HUES48 (cell line): Measurements from ENCODE around the gene AHI1.
"Not testable (repeated sequence)": the region's sequence is repeated elsewhere in the genome, so short reads cannot be mapped to it uniquely, and the experiment has no call there.

Experiments used
- H3K27ac ChIP-seq: one replicate; pipeline ENCODE4 v1.7.0; 2013; ENCODE audit warnings: low read depth, low read length, inconsistent platforms
- H3K27me3 ChIP-seq: 2 replicates; pipeline ENCODE4 v1.6.1; 2013; ENCODE audit warnings: mild to moderate bottlenecking, low read length; ENCODE audit not compliant: control insufficient read depth, insufficient read depth
- H3K36me3 ChIP-seq: 2 replicates; pipeline ENCODE4 v1.6.1; 2013; ENCODE audit warnings: low read length; ENCODE audit not compliant: control insufficient read depth, insufficient read depth
- H3K4me1 ChIP-seq: 2 replicates; pipeline ENCODE4 v1.6.1; 2013; ENCODE audit warnings: mild to moderate bottlenecking, low read length; ENCODE audit not compliant: control insufficient read depth, insufficient read depth
- H3K4me3 ChIP-seq: 2 replicates; pipeline ENCODE4 v1.5.1; 2013; ENCODE audit warnings: mild to moderate bottlenecking, low read depth, low read length
- H3K9ac ChIP-seq: 2 replicates; pipeline ENCODE4 v1.6.1; 2013; ENCODE audit warnings: mild to moderate bottlenecking, low read depth, low read length, moderate library complexity
- H3K9me3 ChIP-seq: 2 replicates; pipeline ENCODE4 v1.6.1; 2013; ENCODE audit warnings: low read length; ENCODE audit not compliant: control insufficient read depth, insufficient read depth

The AHI1 gene

DNA sequence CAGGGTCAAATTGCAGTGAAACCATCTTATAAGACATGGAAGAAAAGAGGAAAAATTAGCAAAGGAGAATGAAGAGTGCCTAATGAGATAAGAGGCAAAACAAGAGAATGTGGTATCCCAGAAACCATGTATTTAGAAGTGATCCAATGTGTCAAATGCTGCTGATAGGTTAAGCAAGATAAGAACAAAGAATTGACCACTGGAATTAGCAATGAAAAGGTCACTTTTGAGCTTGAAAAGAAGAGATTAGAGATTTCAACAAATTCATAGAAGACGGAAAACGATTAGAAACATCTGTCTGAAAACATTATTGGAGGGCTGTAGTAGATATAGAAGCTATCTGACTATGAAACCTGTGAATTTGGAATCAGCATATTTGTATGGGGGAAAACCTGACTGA is 112.2 kb downstream of the AHI1 start:
- Histone ChIP-seq H3K9me3 (no peaks in the 10 kb centered on the region), H3K36me3 (no peaks in the 10 kb centered on the region), H3K27ac (no peak overlapping the region), H3K27me3 (no peaks in the 10 kb centered on the region), H3K4me3 (no peak overlapping the region), H3K4me1 (no peaks in the 10 kb centered on the region), H3K9ac (no peak overlapping the region)

DNA sequence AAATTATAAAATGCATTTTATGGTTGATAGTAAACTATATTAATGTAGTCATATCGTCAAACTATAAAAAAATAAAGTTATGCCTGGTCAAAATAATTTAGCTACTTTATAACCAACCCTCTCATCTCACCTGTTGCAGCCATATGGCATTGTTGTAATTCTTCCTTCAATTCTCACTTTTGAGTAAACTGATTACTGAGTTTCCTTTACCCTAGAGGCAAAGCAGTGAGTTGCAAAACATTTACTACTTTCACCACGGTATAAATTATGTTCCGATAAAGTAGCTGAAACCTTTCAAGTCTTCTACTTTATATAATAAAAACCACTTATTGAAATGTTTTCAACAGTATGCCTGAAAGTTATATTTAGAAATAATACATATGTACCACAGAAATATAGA is 113.8 kb downstream of the AHI1 start:
- Histone ChIP-seq H3K9me3 (no peaks in the 10 kb centered on the region), H3K9ac (no peak overlapping the region), H3K27me3 (no peaks in the 10 kb centered on the region), H3K4me3 (no peak overlapping the region), H3K36me3 (no peaks in the 10 kb centered on the region), H3K27ac (no peak overlapping the region), H3K4me1 (no peaks in the 10 kb centered on the region)

DNA sequence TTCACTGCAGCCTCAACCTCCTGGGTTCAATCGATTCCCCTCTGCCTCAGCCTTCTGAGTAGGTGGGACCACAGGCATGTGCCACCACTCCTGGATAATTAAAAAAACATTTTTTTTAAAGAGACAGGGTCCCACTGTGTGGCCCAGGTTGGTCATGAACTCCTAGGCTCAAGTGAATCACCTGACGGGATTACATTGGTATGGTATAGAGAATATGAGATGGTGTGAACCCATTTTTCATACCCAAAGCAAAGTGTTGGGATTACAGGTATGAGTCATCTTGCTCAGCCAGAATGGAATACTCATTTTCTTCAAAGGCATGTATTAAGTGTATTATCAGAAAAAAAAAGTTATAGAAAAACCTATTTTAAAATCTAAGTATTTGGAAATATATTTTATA is 114.2 kb downstream of the AHI1 start:
- Histone ChIP-seq H3K9ac (no peak overlapping the region), H3K9me3 (no peaks in the 10 kb centered on the region), H3K27ac (no peak overlapping the region), H3K4me1 (no peaks in the 10 kb centered on the region), H3K36me3 (no peaks in the 10 kb centered on the region), H3K27me3 (no peaks in the 10 kb centered on the region), H3K4me3 (no peak overlapping the region)

DNA sequence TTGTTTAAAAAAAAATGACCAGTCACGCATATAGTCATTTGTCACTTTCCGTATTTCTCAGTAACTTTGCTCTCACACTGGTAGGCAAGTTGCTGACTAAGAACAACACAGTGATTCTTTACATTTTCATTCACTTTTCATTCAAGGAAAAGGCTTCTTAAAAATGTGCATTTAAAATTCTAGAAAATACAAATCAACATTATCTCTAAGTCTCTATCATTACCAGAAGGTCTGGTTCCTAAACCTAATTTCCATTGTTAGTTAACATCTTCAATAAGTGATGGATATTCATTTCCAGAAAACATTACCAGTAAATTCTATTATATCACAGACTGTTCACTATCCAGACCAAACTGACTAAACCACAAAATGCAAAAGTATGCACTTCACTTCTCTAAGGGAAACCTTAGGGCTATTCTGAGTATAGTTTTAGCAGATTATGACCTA is 115.3 kb downstream of the AHI1 start:
- Histone ChIP-seq H3K9me3 (no peaks in the 10 kb centered on the region), H3K36me3 (no peaks in the 10 kb centered on the region), H3K9ac (no peak overlapping the region), H3K27me3 (no peaks in the 10 kb centered on the region), H3K4me3 (no peak overlapping the region), H3K4me1 (no peaks in the 10 kb centered on the region), H3K27ac (no peak overlapping the region)

DNA sequence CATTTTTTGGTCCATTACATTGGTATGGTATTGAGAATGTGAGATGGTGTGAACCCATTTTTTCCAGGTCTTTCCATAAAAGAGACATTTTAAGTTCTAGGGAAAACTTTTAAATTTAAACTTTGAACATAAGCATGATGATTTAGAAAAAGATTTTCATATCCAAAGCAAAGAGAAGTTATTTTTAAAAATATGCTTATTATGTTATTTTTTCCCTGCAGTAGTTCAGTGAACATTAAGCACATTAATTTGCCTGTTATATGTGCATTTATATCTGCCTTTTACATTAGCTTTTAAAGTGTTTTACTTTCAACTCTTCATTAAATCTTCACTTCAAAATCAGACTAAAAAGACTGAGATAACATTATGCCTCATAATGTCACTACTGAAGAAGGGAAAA is 116.7 kb downstream of the AHI1 start:
- no peaks in the 10 kb centered on the region for H3K27me3 ChIP-seq
- H3K9ac ChIP-seq: no peak overlapping the region
- no peaks in the 10 kb centered on the region for H3K36me3 ChIP-seq
- H3K4me1 ChIP-seq: no peaks in the 10 kb centered on the region
- H3K9me3 ChIP-seq: no peaks in the 10 kb centered on the region
- H3K4me3 ChIP-seq: no peak overlapping the region
- no peak overlapping the region for H3K27ac ChIP-seq

DNA sequence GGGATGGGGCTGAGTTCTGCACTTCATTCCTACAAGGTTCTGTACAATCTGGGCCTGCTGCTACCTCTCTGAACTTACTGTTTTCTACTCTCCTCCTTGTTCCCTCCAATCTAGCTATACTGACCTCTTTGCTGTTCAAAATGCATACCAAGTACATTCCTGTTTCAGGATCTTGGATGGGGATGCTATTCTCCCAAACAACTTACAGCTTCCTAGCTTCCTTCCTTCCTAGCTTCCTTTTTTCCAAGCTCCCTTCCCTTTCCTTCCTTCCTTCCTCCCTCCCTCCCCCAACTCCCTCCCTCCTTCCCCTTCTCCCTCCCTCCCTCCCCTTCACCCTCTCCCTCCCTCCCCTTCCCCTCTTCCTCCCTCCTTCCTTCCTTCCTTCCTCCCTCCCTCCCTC is 117.9 kb downstream of the AHI1 start:
- no peak overlapping the region for H3K4me3 ChIP-seq
- no peaks in the 10 kb centered on the region for H3K4me1 ChIP-seq
- no peak overlapping the region for H3K27ac ChIP-seq
- no peaks in the 10 kb centered on the region for H3K27me3 ChIP-seq
- no peaks in the 10 kb centered on the region for H3K9me3 ChIP-seq
- no peaks in the 10 kb centered on the region for H3K36me3 ChIP-seq
- no peak overlapping the region for H3K9ac ChIP-seq

DNA sequence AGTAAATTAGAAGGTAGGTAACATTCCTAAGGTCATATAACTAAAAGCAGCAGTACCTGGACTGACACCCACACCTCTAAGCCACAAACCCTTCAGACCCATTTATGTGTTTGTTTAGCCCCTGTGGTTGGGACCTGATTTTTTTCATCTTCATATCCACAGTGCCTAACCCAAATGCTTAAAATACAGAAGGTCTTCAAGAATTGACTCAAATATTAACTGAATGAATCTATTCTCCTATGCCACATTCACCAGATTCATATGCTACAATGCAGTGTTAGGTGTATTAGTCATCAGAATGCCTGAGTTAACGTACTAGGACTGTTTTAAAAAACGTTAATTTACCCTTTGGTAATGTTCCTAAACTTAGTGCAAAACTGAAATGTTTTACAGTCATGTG is 124.8 kb downstream of the AHI1 start:
- Histone ChIP-seq H3K27ac (no peak overlapping the region), H3K9ac (no peak overlapping the region), H3K4me1 (no peaks in the 10 kb centered on the region), H3K36me3 (no peaks in the 10 kb centered on the region), H3K27me3 (no peaks in the 10 kb centered on the region), H3K4me3 (no peak overlapping the region), H3K9me3 (peaks cover 12% of the 10 kb centered on the region)

DNA sequence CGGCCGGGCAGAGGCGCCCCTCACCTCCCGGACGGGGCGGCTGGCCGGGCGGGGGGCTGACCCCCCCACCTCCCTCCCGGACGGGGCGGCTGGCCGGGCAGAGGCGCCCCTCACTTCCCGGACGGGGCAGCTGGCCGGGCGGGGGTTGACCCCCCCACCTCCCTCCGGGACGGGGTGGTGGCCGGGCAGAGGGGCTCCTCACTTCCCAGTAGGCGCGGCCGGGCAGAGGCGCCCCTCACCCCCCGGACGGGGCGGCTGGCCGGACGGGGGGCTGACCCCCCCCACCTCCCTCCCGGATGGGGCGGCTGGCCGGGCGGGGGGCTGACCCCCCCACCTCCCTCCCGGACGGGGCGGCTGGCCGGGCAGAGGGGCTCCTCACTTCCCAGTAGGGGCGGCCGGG is 133.9 kb downstream of the AHI1 start:
- not testable (repeated sequence) for H3K27me3 ChIP-seq, H3K9ac ChIP-seq, H3K27ac ChIP-seq, H3K4me1 ChIP-seq, H3K4me3 ChIP-seq, H3K36me3 ChIP-seq
- H3K9me3 ChIP-seq: peaks cover 28% of the 10 kb centered on the region

DNA sequence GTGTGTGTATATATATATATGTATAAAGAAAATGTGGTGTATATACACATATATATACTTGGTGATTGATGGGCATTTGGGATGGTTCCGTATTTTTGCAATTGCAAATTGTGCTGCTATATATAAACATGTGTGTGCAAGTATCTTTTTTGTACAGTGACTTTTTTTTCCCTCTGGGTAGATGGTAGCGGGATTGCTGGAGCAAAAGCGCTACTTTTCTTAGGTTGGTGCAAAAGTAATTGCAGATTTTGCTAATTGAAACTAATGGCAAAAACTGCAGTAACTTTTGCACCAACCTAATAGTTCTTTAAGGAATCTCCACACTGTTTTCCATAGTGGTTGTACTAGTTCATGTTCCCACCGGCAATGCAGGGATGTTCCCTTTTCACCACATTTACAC is 135.4 kb downstream of the AHI1 start:
- H3K27ac ChIP-seq: no peak overlapping the region
- H3K4me3 ChIP-seq: no peak overlapping the region
- H3K4me1 ChIP-seq: no peaks in the 10 kb centered on the region
- H3K9ac ChIP-seq: no peak overlapping the region
- no peaks in the 10 kb centered on the region for H3K27me3 ChIP-seq
- H3K9me3 ChIP-seq: peaks cover 17% of the 10 kb centered on the region
- H3K36me3 ChIP-seq: no peaks in the 10 kb centered on the region

DNA sequence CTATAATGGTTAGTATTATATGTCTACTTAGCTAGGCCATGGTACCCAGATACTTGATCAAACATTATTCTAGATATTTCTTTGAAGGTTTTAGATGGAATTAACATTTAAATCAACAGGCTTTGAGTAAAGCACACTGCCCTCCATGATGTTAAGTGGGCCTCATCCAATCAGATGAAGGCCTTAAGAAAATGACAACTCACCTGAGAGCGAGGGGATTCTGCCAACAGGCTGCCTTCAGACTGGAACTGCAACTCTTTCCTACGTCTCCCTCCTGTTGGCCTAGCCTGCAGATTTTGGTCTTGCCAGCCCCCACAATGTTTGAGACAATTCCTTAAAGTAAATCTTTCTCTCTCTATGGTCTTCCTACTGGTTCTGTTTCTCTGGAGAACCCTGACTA is 137.3 kb downstream of the AHI1 start:
- Histone ChIP-seq H3K9ac (no peak overlapping the region), H3K36me3 (no peaks in the 10 kb centered on the region), H3K27ac (no peak overlapping the region), H3K9me3 (peaks cover 11% of the 10 kb centered on the region; the same call in 1 of the 2 replicates), H3K4me1 (no peaks in the 10 kb centered on the region), H3K4me3 (no peak overlapping the region), H3K27me3 (no peaks in the 10 kb centered on the region)

DNA sequence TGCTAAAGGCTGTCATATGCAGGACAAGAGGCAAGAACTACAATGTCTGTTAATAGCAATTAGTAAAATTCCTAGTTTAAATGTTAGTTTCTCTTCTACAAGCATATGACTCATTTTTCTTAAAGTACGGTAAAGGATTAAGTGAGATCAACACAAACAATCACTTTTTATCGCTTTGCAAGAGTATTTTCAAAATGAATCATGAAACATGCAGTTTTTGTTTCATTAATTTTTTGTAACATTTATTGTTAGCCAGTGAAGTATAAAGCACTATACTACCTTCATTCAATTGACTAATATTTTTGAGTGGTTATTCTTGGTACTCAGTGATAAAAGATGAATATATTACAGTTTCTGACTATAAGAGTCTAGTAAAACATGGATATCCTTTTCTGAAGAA is 138.6 kb downstream of the AHI1 start:
- Histone ChIP-seq H3K36me3 (no peaks in the 10 kb centered on the region), H3K9me3 (peaks cover 5% of the 10 kb centered on the region; the same call in 1 of the 2 replicates), H3K4me1 (no peaks in the 10 kb centered on the region), H3K27ac (no peak overlapping the region), H3K27me3 (no peaks in the 10 kb centered on the region), H3K4me3 (no peak overlapping the region), H3K9ac (no peak overlapping the region)

DNA sequence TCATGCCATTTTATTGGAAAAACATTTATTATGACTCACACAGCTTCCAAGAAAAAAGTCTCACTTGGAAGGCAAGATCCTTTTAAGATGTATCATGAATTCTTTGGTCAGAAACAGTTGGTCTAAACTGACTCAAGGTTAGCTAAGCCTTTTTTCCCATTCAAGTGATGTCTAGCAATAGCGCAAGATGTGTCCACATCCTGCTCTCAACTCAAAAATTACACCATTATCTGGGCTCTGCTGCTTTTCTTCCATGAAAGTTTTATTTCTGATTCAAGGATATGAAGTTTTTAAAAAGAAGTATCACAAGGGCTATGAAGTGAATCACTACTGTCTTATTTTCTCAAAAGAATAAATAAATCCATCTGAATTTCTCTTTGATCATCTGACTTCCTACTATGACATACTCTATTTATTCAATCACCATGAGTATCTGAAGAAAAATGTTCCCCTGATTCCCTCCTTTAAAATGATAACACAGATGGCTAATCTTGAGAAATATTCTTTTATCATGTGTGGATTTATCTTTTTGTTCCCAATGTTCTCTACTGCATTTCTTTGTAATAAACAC is 139.2 kb downstream of the AHI1 start:
- no peak overlapping the region for H3K9ac ChIP-seq
- H3K4me1 ChIP-seq: no peaks in the 10 kb centered on the region
- H3K9me3 ChIP-seq: peaks cover 5% of the 10 kb centered on the region; the same call in 1 of the 2 replicates
- H3K4me3 ChIP-seq: no peak overlapping the region
- H3K27me3 ChIP-seq: no peaks in the 10 kb centered on the region
- H3K36me3 ChIP-seq: no peaks in the 10 kb centered on the region
- no peak overlapping the region for H3K27ac ChIP-seq
